H1 (cell line): ENCODE measurements around the gene ADAM30. TPM values are rescaled to one million over a fixed set of nuclear protein-coding genes. Genes with fewer than 3 reads are reported as not detected.

Source experiments
- BACH1 ChIP-seq: IDR thresholded peaks from 2 replicates; pipeline ENCODE4 v1.6.1; 2012; ENCODE audit warnings: low read length, improper control_type of control experiment
- GABPA ChIP-seq: IDR thresholded peaks from 2 replicates; pipeline ENCODE4 v1.6.1; 2011; ENCODE audit warnings: mild to moderate bottlenecking, low read length, moderate library complexity, borderline replicate concordance; ENCODE audit not compliant: insufficient read depth
- polyA plus RNA-seq, 7 experiments: library from polyadenylated mRNA; depleted of rRNA in 3 of 7; stranded (reverse) in 5 of 7; unstranded in 2 of 7; fragments of >200 nt in 5 of 7; fragments of 200-250 nt in 2 of 7; gene quantifications; 1 replicate in 5 of 7; 2 replicates in 1 of 7; 4 replicates in 1 of 7; pipeline versions ENCODE4 v1.2.1 to v1.2.3, GENCODE V29; 2011 to 2013; ENCODE audit warnings: missing spikeins in 2 of 7, mixed read lengths in 2 of 7
- total RNA-seq: library from RNA; stranded (reverse); fragmentation: NEBNext Ultra II Directional; extraction: Animal tissue kit (Norgen Biotek cat#: 25700); gene quantifications from 2 replicates; pipeline ENCODE4 v1.2.1, GENCODE V29; 2021
- TF ChIP-seq, protein P1 (sequence below): IDR thresholded peaks from 2 replicates; pipeline ENCODE4 v1.6.1; 2012; ENCODE audit warnings: low read length, inconsistent platforms

ADAM30 gene
- total and polyA plus RNA-seq, 2 of the 8 experiments (the other 6 are each of a cell fraction or from before 2014, with no cell fraction given): not detected

DNA sequence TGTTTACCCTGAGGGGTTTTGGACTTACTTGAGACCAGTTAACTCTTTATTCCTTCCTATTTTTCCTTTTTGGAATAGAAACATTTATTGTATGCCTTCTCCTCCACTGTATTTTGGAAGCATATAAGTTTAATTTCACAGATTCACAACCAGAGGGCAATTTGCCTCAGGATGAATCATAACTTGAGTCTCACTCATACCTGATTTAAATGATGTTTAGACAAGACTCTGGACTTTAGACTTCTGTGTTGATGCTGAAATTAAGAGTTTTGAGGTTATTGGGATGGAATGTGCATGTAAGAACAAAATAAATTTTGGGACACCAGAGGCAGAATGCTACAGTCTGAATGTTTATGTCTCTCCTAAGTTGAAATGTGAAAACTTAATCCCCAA is 7.1 kb upstream of the ADAM30 start (continued):
- TF ChIP-seq, protein P1, sequence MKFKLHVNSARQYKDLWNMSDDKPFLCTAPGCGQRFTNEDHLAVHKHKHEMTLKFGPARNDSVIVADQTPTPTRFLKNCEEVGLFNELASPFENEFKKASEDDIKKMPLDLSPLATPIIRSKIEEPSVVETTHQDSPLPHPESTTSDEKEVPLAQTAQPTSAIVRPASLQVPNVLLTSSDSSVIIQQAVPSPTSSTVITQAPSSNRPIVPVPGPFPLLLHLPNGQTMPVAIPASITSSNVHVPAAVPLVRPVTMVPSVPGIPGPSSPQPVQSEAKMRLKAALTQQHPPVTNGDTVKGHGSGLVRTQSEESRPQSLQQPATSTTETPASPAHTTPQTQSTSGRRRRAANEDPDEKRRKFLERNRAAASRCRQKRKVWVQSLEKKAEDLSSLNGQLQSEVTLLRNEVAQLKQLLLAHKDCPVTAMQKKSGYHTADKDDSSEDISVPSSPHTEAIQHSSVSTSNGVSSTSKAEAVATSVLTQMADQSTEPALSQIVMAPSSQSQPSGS: no peak
- TF ChIP-seq BACH1: no peak
- TF ChIP-seq GABPA: no peak
- TF ChIP-seq, all 59 proteins: peak for 0
